ENCODE data around the gene MAP2K6. TPM values are rescaled to one million over a fixed set of nuclear protein-coding genes. Genes with fewer than 3 reads are reported as not detected.

MAP2K6 gene
- total RNA-seq, 1 donor from 2014 or later: 1.8 TPM

GRCh38 chr17:69577098-69577497 is 162.6 kb downstream of the MAP2K6 start:
- TF ChIP-seq CTCF (conservative IDR thresholded peaks at IDR 0.05; ENCODE audit: low read depth, low read length): no peak
- H3K4me3 ChIP-seq (ENCODE audit: low read depth, low read length): no peak overlapping the region
- no peak for DNase-seq (ENCODE audit: low read depth)

DNA sequence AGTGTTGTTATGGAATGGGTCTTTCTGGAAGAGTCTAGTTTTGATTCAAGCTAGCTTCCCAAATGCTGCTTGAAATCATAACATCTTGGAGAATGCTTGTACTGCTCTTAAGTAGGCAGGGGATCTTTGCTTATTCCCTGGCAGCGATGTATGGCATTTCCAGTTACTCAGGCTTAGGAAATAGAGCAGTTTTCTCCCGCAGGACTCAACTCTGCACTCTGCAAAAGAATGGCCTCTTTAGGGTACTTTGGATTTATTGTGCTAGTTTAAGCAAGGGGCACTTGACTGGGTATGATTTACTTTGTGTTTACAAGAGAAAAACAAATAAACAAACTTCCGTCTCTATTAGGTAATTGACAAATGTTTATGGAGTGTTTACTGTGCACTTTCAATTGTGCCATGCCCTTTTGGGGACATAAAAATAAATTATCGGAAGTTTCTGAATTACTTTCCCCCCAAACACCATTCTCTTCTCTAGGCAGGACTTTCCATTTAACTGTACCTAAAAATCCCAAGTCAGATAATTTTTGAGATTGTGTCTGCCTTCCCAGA is 164.0 kb downstream of the MAP2K6 start:
- DNase-seq (ENCODE audit: low read depth): no peak
- TF ChIP-seq CTCF (conservative IDR thresholded peaks at IDR 0.05; ENCODE audit: low read depth, low read length): no peak
- no peak overlapping the region for H3K4me3 ChIP-seq (ENCODE audit: low read depth, low read length)

- H3K4me3 ChIP-seq (ENCODE audit: low read depth, low read length): no peak overlapping the region
- TF ChIP-seq CTCF (conservative IDR thresholded peaks at IDR 0.05; ENCODE audit: low read depth, low read length): no peak
- DNase-seq (ENCODE audit: low read depth): no peak
Measured at GRCh38 chr17:69579961-69580677, 165.6 kb downstream of the MAP2K6 start.

DNA sequence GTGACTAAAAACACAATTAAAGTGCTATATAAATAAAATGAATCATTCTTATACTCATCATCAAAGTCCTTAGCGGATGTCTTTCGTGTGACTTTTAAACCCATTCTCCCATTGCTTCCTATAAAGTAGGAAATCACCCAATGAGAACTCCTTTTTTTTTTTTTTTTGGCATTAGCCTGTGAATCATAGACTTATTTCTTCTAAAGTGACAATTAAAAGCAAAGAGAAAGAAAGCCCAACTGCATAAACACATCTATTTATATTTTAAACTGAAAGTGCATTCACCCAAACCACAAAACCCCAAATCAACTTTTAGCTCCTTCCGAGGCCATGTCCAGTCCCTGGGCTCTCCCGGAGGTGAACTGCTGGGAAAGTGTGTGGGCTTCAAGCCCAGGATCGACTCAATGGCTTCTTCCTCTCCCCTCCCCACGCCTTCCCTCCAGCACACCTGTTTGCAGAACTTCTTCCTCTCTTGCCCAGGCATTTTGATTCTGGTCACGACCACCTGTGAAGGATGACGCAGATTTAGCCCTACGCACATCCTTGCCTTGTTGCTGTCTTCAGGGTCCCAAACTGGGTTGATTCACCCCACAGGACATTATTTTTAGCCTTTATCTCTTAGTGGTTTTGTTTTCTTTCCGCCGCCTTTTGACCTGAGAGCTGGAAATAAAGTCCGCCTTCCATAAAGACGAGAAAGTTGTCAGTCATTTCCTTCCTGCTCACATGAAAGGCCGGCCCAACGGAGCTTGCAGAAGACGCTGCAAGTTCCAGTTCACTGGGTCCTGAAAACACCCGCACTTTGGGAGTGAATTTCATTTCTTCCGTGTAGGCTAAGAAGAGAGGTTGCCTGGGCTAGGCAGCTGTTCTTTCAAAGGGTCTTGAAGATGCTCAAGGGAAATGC is 166.8 kb downstream of the MAP2K6 start:
- TF ChIP-seq CTCF (conservative IDR thresholded peaks at IDR 0.05; ENCODE audit: low read depth, low read length): no peak

DNA sequence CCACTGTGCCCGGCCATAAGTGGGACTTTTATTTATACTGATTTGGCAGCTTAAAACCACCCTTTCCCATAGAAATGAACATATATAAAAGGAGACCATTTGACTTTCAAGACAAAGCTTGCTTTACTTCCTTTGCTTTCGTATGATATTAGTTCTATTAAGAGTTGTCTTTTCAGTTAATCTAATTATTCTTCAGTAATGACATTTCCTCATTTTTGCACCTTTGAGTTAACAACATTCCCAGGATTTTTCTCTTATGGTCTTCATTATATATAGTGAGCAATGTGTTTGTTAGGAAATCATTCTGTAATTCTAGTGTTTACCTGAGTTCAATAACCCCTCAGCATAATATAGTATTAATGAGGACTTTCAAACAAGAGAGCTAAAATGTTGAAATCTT is 173.8 kb downstream of the MAP2K6 start:
- no peak overlapping the region for H3K4me3 ChIP-seq (ENCODE audit: low read depth, low read length)
- TF ChIP-seq CTCF (conservative IDR thresholded peaks at IDR 0.05; ENCODE audit: low read depth, low read length): no peak
- no peak for DNase-seq (ENCODE audit: low read depth)

More for the DNA sequence above, 166.8 kb downstream of the MAP2K6 start:
- peak overlapping the region; percentile 48 for H3K4me3 ChIP-seq (ENCODE audit: low read depth, low read length)
- DNase-seq (ENCODE audit: low read depth): no peak

DNA sequence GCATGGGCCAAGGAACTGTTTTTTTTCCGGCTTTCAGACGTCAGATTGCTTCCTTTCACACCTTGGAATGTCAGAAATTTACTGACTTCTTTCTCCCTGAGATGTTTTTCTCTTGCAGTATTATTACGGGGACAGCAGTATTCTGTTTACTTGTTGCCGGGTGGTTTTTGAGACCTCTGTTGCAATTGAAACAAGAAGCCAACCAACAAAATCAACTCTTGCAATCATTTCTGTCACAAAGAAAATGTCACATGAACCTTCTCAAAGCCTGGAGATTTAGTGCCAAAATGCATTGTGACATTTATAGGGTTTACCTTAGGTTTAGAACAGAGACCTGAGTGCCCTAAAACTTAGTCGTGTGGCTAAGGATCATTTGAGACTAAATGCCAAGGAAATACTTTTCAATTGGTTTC is 174.3 kb downstream of the MAP2K6 start:
- H3K4me3 ChIP-seq (ENCODE audit: low read depth, low read length): no peak overlapping the region
- no peak for DNase-seq (ENCODE audit: low read depth)
- no peak for TF ChIP-seq CTCF (conservative IDR thresholded peaks at IDR 0.05; ENCODE audit: low read depth, low read length)

All from epithelial cell of proximal tubule (primary cell).